Prostate gland (tissue), 2 donors: ENCODE data around the gene PIP5K1A.

Experiments
- CTCF ChIP-seq, 4 experiments: fragments of 200-600 bp in 2 of 4; fragments of 450-650 bp in 2 of 4; sonication (generic) in 2 of 4; IDR thresholded peaks; 1 replicate in 3 of 4; 2 replicates in 1 of 4; pipeline ENCODE4 v1.5.1; 2016 to 2019; ENCODE audit warnings: antibody characterized with exemption in 4 of 4, mild to moderate bottlenecking in 2 of 4, moderate library complexity in 2 of 4
- POLR2AphosphoS5 ChIP-seq: sonication (generic); formaldehyde crosslinking; IDR thresholded peaks from one replicate; pipeline ENCODE4 v1.6.1; 2017; ENCODE audit warnings: antibody characterized with exemption

DNA sequence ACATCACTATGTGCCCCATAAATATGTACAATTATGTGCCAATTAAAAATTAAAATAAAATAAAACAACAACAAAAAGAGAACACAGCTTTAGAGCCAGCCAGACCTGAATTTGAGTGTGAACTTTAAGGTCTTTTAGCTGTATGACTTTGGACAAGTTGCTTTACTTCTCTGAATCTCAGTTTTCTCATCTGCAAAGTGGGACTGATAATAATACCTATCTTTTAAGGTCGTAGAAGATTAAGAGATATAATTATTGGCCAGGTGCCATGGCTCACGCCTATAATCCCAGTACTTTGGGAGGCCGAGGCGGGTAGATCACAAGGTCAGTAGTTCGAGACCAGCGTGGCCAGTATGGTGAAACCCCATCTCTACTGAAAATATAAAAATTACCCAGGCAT lies 5.0 kb upstream of the PIP5K1A start:
- no peak for TF ChIP-seq CTCF (IDR thresholded peaks at IDR 0.05)
- no peak for TF ChIP-seq POLR2AphosphoS5
